Measurements from ENCODE around the gene SMPD3.

SMPD3 gene

GRCh38 chr16:68365167-68365817 lies 83.0 kb downstream of the SMPD3 start:
- TF ChIP-seq CTCF (IDR thresholded peaks at IDR 0.05), result no peak
- no peak for TF ChIP-seq ZFX (IDR thresholded peaks at IDR 0.05; ENCODE audit: borderline replicate concordance)
- no peak overlapping the region for H3K27ac ChIP-seq

- H3K27ac ChIP-seq, result no peak overlapping the region
- no peak for TF ChIP-seq ZFX (IDR thresholded peaks at IDR 0.05; ENCODE audit: borderline replicate concordance)
- TF ChIP-seq CTCF (IDR thresholded peaks at IDR 0.05), result peak; percentile 40
Measured at GRCh38 chr16:68364561-68364998, 83.7 kb downstream of the SMPD3 start.

- H3K27ac ChIP-seq, result no peak overlapping the region
- TF ChIP-seq CTCF (IDR thresholded peaks at IDR 0.05), result no peak
- TF ChIP-seq ZFX (IDR thresholded peaks at IDR 0.05; ENCODE audit: borderline replicate concordance), result no peak
Measured at GRCh38 chr16:68363658-68364521, 84.4 kb downstream of the SMPD3 start.

- no peak overlapping the region for H3K27ac ChIP-seq
- TF ChIP-seq ZFX (IDR thresholded peaks at IDR 0.05; ENCODE audit: borderline replicate concordance) (no peak), CTCF (IDR thresholded peaks at IDR 0.05) (no peak)
Measured at GRCh38 chr16:68362947-68363657, 85.2 kb downstream of the SMPD3 start.

GRCh38 chr16:68362262-68362913 lies 85.9 kb downstream of the SMPD3 start:
- TF ChIP-seq CTCF (IDR thresholded peaks at IDR 0.05) (no peak), ZFX (IDR thresholded peaks at IDR 0.05; ENCODE audit: borderline replicate concordance) (no peak)
- H3K27ac ChIP-seq, result no peak overlapping the region

- H3K27ac ChIP-seq, result no peak overlapping the region
- TF ChIP-seq CTCF (IDR thresholded peaks at IDR 0.05), result no peak
- no peak for TF ChIP-seq ZFX (IDR thresholded peaks at IDR 0.05; ENCODE audit: borderline replicate concordance)
Measured at GRCh38 chr16:68361485-68361884, 86.8 kb downstream of the SMPD3 start.

Data from 22Rv1 (cell line).